Chondrocyte (in vitro differentiated cells): ENCODE results near the gene DPM3. TPM values are rescaled to one million over a fixed set of nuclear protein-coding genes. Genes with fewer than 3 reads are reported as not detected.

ENCODE experiments used
- DNase-seq: peaks from one replicate; pipeline ENCODE4 v3.0.0; 2021; ENCODE audit warnings: mixed read lengths, low spot score
- H3K27ac Mint-ChIP-seq: one replicate; pipeline ENCODE4 v1.8.0; 2021; ENCODE audit warnings: mild to moderate bottlenecking, moderate library complexity, mixed read lengths; ENCODE audit not compliant: unreplicated experiment
- H3K27me3 Mint-ChIP-seq: 2 replicates; pipeline ENCODE4 v1.8.0; 2021; ENCODE audit warnings: low read depth, mixed read lengths
- H3K36me3 Mint-ChIP-seq: 2 replicates; pipeline ENCODE4 v1.8.0; 2021; ENCODE audit warnings: low read depth, mixed read lengths
- H3K4me1 Mint-ChIP-seq: 2 replicates; pipeline ENCODE4 v1.8.0; 2021; ENCODE audit warnings: low read depth, mild to moderate bottlenecking, mixed read lengths
- H3K4me3 Mint-ChIP-seq: one replicate; pipeline ENCODE4 v1.8.0; 2021; ENCODE audit warnings: mild to moderate bottlenecking, moderate library complexity, mixed read lengths; ENCODE audit not compliant: unreplicated experiment
- H3K9me3 Mint-ChIP-seq: 2 replicates; pipeline ENCODE4 v1.8.0; 2021; ENCODE audit warnings: low read depth, mixed read lengths
- total RNA-seq: library from RNA; stranded (reverse); gene quantifications from 3 replicates; pipeline ENCODE4 v1.2.1, GENCODE V29; 2021
- TF ChIP-seq, protein P1 (sequence below): fragments of 200-600 bp; sonication (generic); IDR thresholded peaks from 2 replicates; pipeline ENCODE4 v1.5.0; 2021; ENCODE audit warnings: antibody characterized with exemption, mild to moderate bottlenecking, moderate library complexity

DPM3 gene
- total RNA-seq, 1 donor from 2014 or later = 41.3 TPM

DNA sequence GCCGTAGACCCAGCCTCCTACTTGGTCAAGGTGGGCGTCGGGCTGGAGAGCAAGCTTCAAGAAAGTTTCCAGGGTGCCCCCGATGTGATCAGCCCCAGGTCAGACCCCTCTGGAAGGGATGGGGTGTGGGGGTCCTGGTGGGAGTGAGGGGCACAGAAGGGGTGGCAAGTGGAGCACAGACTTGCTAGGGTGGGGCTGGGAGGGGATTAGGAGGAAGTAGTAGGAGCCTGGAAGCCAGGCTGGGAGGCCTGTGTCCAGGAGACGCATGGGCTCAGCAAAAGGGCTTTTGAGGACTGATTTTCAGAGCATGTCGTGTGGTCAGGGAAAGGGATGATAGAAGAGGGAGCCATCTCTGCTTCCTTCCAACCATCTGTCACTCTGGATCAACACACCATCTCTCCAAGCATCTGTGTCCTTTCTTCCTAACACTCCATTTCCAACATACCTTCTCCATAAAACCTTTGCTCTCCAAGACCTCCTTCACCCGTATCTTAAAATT lies 41.8 kb upstream of the DPM3 start:
- Mint-ChIP-seq H3K27me3 (no peaks in the 10 kb centered on the region), H3K27ac (no peak overlapping the region), H3K36me3 (peaks cover 23% of the 10 kb centered on the region), H3K9me3 (no peaks in the 10 kb centered on the region), H3K4me1 (peaks cover 4% of the 10 kb centered on the region), H3K4me3 (no peak overlapping the region)
- DNase-seq = no peak
- TF ChIP-seq, protein P1, sequence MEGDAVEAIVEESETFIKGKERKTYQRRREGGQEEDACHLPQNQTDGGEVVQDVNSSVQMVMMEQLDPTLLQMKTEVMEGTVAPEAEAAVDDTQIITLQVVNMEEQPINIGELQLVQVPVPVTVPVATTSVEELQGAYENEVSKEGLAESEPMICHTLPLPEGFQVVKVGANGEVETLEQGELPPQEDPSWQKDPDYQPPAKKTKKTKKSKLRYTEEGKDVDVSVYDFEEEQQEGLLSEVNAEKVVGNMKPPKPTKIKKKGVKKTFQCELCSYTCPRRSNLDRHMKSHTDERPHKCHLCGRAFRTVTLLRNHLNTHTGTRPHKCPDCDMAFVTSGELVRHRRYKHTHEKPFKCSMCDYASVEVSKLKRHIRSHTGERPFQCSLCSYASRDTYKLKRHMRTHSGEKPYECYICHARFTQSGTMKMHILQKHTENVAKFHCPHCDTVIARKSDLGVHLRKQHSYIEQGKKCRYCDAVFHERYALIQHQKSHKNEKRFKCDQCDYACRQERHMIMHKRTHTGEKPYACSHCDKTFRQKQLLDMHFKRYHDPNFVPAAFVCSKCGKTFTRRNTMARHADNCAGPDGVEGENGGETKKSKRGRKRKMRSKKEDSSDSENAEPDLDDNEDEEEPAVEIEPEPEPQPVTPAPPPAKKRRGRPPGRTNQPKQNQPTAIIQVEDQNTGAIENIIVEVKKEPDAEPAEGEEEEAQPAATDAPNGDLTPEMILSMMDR = no peak

DNA sequence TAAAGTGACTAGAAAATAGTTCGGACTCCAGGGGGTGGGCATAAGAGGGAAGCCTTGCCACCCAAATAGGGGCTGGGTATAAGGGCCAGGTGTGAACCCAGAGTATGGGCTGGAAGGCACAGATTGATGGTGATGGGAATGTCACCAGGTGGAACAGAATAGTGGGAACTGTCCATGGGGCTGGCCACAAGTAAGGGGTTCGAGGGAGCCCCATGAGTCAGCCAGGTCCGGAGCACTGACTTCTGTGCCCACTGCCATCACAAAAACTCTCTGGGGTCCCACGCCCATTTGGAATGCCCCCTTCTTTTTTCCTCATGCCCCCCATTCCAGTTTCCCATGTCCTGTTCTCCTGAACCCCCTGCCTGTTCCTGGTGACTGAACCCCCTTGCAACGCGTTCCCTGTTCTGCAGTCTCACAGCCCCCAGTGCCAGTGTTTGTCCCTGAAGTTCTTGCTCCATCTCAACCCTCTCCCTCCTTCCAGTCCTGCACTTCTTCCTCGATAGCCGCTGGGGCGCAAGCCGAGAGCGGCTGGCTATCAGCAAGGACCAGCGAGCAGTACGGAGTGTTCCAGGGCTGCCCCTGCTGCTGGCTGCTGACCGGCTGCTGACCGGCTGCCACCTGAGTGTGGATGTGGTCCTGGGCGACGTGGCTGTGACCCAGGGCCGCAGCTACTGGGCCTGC lies 41.2 kb upstream of the DPM3 start:
- Mint-ChIP-seq H3K27me3 (no peaks in the 10 kb centered on the region), H3K27ac (no peak overlapping the region), H3K4me1 (peaks cover 5% of the 10 kb centered on the region), H3K36me3 (peaks cover 25% of the 10 kb centered on the region), H3K9me3 (no peaks in the 10 kb centered on the region), H3K4me3 (no peak overlapping the region)
- TF ChIP-seq, protein P1 = no peak
- DNase-seq = peak; percentile 59

DNA sequence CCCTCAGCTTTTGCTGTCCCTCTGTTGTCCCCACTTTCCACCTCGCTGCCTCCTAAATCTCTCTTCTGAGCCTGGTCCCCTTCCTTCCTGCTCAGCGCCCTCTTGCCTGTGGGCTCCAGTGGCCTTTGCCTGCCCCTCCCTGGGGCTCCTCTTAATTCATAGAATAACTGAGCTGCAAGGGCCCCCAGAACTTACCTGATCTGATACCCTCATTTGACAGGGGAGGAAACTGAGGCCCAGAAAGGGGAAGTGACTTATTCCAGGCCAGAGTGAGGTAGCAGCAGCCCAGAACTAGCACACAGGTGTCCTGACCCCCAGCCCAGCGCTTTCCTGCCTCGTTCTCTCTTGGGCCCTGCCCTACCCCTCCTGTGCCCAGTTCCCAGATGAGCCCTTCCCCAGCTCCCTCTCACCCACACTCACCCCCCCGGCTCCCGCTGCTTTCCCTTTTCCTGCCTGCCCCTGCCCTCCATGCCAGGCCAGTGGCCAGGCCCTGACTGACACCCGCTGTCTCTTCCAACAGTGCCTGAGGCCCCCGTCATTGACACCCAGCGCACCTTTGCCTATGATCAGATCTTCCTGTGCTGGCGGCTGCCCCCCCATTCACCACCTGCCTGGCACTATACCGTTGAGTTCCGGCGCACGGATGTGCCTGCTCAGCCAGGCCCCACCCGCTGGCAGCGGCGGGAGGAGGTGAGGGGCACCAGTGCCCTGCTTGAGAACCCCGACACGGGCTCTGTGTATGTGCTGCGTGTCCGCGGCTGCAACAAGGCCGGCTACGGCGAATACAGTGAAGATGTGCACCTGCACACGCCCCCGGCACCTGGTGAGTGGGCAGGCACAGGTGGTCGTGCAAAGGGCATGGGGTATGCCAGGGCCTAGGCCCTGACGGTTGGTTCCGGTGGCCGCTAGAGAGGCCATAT lies 39.0 kb upstream of the DPM3 start:
- H3K27ac Mint-ChIP-seq = no peak overlapping the region
- H3K27me3 Mint-ChIP-seq = no peaks in the 10 kb centered on the region
- peaks cover 23% of the 10 kb centered on the region for H3K36me3 Mint-ChIP-seq
- TF ChIP-seq, protein P1 = no peak
- no peaks in the 10 kb centered on the region for H3K9me3 Mint-ChIP-seq
- peak; percentile 85 for DNase-seq
- H3K4me1 Mint-ChIP-seq = peaks cover 22% of the 10 kb centered on the region
- H3K4me3 Mint-ChIP-seq = no peak overlapping the region

DNA sequence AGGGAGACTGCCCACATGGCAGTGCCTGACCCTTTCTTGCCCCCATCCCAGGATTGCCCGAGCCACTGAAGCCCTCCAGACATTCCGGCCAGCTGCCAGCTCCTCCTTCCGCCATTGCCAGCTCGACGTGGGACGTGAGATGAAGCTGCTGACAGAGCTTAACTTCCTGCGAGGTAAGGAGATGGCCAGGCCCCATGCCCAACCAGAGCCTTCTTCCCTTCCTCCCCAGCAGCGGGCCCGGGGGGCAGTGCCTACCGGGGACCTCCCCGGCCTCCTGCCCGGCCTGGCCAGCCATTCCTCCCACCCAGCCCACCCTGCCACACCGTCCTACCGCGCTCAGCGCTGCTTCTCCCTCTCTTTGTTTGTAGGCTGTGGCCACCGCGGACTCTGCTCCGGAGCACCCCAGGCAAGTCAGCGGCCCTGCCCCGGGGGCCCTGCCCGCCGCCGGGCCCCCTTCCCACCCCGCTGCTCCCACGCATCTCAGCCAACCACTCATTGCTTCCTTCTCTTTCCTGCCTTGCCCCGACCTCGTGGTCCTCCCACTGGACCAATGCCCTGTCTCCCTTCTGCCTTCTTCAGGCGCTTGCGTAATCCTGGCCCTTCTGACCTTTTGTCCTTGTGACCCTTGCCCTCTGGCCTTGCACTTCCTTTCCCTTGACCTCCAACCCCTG lies 38.2 kb upstream of the DPM3 start:
- peaks cover 22% of the 10 kb centered on the region for H3K36me3 Mint-ChIP-seq
- H3K27ac Mint-ChIP-seq = no peak overlapping the region
- peak; percentile 69 for DNase-seq
- no peaks in the 10 kb centered on the region for H3K9me3 Mint-ChIP-seq
- H3K27me3 Mint-ChIP-seq = no peaks in the 10 kb centered on the region
- TF ChIP-seq, protein P1 = no peak
- H3K4me1 Mint-ChIP-seq = peaks cover 29% of the 10 kb centered on the region
- H3K4me3 Mint-ChIP-seq = no peak overlapping the region

DNA sequence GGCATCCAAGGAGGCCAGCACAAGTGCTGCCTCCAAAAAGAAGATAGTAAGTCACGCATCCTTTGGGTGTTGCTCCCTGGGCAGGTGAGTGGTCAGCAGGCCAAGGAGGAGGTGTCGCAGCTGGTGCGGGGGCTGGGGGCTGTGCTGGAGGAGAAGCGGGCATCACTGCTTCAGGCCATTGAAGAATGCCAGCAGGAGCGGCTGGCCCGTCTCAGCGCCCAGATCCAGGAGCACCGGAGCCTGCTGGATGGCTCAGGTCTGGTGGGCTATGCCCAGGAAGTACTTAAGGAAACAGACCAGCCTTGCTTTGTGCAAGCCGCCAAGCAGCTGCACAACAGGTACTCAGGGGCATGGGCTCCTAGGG lies 37.6 kb upstream of the DPM3 start:
- DNase-seq = peak; percentile 51
- H3K27me3 Mint-ChIP-seq = no peaks in the 10 kb centered on the region
- peaks cover 35% of the 10 kb centered on the region for H3K4me1 Mint-ChIP-seq
- no peak overlapping the region for H3K27ac Mint-ChIP-seq
- TF ChIP-seq, protein P1 = no peak
- no peak overlapping the region for H3K4me3 Mint-ChIP-seq
- no peaks in the 10 kb centered on the region for H3K9me3 Mint-ChIP-seq
- H3K36me3 Mint-ChIP-seq = peaks cover 17% of the 10 kb centered on the region
